DMS 273 (cell line): ENCODE data around the gene JARID2.

Experiments used
- DNase-seq: peaks from one replicate; lab custom pipeline; 2025; ENCODE audit not compliant: unreplicated experiment; lab: John Stamatoyannopoulos, UW

Gene JARID2

DNA sequence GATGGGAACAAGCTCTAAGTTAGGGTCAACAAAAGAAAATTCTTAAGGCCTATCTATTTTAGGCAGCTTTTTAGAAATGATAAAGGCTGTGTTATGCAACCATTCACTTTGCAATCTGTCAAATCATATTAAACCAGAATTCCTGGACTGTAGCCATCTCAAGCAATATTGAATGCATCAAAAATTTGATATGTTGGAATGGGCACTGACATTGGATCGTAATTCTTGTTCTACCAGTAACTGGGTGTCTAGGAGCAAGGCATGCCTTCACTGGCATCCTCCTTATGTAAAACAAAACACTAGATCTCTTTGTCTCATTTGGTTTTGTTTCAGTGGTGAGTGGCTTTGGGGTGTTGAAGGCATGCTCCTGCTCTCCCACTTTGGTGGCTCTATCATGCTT is 145.6 kb downstream of the JARID2 start:
- DNase-seq, result peak; percentile 48

DNA sequence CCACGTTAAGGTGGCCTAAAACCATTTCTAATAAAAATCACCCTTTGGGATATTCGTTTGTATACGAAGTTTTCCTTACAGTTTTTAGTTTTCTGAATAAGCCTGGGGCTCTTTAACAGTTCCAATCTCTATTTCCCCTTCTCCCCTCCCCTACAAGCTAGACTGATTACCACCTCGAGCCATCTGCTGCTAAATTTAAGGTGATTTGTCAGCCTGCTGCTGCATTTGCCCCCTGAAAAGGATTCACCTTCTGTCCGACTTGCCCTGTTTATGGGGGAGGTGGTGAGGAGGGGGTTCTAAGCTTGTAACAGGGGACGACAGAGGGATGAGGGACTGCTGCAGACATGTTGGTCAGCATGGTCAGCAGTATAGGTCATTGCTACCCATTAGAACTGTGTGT is 146.3 kb downstream of the JARID2 start:
- peak; percentile 84 for DNase-seq

DNA sequence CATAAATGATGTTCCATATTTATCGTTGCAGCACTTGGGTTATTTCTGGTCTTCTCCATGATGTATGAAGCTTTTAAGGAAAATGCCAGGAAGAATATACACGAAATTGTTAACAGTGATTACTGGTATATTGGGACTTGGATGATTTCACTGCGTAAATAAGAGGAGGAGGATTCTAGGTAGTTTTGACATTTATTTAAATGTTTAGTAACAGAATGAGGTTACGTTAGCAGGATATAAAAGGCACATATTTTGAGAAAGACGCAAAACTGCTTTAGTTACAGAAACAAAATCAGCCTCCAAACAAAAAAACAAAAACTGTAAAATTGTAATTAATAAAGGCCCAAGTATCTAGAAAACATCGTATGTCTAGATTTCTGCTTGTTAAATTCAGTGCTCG is 147.7 kb downstream of the JARID2 start:
- DNase-seq, result no peak

DNA sequence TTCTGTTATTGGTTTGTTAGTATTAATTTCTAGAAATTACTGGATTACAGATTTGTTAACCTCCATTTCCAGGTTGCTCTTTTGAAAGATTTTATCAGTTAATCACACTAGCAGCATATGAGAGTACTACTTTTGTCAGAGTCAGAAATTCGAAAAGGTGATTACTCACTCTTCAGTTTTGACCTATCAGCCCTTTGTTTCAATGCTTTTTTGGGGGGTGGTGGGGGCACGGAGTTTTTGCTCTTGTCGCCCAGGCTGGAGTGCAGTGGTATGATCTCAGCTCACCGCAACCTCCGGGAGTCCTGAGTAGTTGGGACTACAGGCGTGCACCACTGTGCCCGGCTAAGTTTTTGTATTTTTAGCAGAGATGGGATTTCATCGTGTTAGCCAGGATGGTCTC is 149.2 kb downstream of the JARID2 start:
- DNase-seq, result no peak

DNA sequence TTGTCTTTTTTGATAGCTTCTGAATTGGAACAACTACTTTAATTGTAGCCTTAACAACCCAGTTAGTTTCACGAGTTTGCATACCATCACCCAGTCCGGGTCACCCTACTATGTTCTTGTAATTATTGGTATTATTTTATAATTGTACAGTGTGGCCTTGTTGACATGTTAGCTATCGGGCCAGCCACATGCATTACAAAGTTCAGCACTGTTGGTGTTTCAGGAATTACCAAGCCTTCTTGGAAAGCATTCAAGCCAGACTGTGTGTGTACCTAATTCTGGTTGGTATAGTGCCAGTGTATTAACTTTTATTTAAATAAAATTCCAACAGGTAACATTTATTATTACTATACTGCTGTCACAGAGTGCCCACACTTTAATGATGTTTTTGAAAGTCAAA is 150.9 kb downstream of the JARID2 start:
- no peak for DNase-seq

DNA sequence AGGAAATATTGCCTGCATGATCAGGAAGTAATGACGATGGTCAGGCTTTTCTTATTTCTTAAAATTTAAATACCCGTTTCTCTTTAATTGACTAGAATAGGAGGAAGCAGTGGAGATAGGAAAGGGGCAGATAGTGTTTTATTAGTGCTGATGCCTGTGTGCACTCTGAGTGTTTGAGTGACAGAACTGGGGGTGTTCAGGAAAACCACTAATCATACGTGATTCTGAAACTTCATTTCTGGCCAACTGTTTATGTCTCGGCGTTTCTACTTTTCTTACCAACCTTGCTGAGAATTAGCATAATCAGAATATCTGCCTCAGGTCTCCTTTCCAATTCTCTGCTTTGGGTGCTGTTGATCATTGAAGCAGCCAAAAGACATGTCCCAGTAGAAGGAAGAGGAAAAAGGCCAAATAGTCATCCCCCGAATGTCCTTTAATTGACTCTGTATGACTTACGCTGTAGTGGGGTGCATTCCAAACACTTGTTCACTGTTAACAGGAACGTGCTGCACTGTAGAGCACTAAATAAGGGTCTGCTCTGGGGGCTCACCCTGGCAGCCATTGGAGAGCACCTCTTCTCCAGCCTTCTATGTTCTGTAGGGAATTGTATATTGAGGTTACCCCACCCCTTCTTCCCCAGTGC is 152.9 kb downstream of the JARID2 start:
- DNase-seq, result no peak

DNA sequence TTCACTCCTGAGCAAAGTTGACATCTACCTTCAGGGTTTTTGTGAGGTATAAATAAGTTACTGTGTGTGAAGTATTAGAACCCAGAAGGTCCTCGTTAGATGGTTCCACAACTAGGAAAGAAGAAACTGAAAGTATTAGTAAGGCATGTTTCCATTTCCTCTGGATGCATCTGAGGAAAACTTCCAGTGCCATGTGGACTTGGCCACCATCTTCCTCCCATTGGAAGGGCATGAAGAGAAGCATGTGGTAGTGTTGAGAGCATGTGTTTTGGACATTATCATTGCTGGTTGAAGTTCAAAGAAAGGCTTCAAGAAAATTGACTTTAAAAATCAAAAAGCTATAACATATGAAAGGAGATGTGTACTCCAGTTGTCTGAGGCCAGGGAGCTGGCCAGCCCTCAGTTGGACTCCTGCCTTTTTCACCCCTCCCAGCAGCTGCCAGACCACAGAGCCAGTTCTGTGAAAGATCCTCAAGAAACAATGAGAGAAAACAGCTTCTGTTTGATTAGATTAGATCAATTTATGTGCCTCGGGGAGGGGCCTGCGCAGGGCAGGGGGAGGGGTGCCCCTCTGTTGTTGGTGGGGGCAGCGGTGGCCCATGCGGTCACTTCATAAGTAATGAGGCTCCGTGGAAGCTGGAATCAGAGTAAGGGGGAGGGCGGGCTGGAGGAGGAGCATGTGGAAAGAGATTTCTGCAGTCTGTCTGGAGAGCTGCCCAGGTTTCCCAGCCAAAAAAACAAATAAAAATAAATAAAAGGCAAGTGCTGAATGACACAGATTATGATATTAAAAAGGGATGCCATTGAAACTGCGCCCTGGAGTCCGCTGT is 154.0 kb downstream of the JARID2 start:
- peak; percentile 88 for DNase-seq

DNA sequence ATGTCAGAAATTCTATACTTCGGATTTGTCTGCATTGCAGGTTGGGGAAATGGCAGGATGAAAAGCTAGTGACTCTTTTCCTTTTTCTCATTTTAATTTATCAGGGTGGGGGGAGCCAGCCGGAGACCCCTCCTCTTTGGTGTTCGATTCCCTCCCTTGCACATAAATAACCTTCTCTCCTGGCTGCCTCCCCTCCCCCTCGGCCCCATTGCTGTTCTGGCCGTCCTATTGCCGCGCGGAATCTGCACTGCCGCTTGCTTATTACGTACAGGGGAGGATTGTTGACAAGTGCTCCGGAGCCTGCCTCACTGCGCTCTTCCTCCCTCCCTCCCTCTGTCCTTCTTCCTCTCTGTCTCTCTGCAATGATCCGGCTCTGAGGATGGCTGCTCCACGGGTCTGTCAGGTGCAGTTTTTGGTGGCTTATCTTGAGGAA is 154.7 kb downstream of the JARID2 start:
- DNase-seq, result peak; percentile 81

DNA sequence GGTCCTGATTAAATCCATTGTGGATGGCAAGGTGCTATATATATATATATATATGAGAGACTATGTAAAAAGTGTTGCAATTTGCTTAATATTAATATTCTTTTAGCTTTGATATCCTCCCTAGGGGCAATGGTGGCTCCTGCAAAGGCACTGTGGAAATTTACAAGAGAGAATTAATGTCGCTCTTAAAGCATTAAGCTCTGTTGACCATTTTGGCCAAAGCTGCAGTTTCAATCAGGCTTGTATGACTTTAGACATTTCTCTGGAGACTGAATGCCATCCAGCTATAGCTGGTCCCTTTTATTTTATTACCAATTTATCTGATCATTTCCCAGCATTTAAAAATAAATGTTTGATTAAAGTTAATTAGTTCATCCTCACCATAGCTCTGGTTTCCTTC is 155.3 kb downstream of the JARID2 start:
- DNase-seq, result no peak

DNA sequence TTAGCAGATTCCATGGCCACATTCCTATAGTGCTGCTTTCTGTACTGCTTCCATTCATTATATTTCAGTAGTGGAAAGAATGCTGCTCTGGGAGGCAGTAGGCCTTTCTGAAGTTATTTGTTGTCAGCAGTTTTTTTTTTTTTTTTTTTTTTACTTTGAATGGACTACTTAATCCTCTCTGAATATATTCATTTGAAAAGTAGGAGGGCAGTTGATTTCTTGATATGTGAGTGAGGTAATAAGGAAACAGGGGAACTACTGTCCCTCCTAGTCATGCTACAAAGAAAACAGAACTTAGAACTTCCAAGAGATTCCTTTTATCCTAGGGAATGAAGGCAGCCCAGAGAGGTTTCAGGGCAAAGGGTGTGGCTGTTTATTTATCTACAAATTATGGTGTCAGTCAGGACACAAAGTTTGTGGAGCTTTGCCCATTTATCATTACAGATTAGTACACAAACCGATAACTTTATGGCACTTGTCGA is 155.9 kb downstream of the JARID2 start:
- no peak for DNase-seq

DNA sequence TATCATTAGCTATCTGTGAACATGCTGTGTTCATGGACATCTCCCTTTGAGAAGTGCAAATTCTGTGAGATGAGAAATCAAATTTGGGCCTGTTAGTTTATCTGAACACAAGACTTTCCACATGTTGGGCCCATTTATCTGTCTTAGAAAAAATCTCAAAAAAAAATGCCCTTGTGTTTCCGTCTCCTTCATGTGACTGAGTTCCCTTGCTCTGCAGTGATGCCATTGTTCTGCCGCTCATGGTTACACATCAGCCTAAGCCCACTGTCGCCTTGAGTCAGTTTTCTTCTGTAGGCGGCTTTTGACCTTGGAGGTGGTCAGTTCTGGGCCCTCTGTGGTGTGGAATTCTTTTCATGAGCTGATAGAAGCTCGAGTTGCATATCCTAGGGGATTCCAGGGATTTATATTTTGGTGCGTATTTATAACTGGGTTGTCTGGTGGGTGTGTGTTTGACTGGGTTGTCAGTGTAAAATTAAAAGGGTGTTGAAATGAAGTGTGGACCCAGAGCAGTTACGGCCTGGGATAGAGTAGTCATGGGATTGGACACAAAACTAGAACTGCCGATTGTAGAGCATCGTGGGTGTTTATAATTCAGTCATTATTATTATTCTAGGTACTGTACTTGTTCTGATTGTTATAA is 156.7 kb downstream of the JARID2 start:
- DNase-seq, result no peak

DNA sequence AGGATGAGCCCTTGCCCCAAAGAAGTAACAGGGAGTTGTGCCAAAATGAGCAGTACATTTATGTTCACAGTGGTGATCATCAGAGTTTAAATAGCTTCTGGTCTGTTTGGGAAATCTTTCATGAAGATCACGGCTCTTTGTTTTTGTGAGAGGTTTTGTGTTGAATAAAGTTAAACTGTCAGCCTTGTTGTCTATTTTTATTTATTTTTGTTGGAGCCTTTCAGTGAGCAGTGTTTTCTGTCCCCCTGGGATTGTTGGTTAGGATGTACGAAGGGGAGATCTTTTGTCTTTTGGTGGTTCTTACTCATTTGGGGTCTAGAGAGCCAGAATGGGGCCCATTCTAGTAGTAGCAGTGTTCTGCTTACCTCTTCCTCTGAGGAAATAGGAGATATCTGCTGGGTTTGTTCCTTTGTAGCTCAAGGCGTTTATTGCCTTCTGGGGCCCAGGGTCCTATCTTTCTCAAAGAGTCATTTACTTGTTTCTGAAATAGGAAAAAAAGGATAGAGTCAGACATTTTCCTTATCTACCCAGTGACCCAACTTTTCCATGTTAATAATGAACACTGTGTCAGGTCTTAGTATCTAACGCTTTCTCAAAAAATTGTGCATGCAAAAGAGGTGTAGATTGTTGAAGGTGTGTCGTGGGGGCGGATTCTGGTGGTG is 157.4 kb downstream of the JARID2 start:
- DNase-seq, result no peak

DNA sequence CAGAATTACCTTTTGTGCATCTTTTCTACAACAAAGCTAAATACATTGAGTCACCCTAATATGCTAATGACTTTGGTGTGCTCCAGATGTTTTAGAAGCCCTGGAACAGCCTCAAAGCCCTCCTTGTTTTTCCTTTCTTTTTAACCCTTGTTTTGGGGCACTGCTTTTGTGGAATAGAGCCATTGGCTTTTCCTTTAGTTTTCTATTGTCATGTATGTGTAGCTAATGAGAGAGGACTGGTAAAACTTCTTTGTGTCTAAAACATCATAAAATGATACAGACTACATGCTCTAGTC is 158.8 kb downstream of the JARID2 start:
- no peak for DNase-seq

DNA sequence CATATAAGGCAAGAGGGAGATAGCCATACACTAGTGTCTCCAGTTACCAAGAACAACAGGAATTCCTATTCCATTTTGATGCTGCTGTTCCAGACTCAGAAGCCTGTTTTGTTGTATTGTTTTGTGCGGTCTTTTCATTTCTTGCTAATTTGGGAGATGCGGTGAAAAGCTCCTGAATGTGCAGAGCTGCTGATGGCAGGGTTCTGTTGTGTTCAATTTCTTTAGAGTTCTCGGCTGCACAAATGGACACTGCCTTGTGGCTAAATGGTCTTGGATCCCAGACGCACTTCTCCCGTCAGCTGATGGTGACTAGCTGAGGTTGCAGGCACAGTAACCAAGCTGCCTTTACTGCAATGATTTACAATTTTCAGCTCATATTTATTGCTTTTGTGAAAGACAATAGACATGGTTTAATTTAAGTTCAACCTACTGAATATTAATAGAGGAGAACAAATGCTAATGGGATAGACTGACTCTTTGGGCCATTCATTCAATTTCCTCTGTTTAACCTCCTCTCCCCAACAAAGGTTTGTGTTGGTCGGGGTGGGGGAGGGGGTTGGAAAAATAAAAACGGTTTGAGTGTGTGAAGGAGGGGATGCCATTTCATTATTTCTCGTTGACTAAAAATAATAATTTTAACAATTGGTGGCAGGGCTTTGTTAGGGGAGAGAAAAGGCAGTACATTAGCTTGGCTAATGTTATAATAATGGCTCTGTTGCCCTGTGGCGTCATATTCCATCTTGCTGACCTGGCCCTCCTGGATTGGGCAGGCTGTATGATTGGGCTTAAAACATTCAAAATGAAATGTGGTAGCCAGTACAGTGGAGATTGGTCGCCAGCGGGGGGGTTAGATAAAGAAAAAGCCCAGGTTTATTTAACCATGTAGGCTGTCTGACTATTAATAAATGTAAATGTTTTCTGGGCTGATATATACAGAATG is 159.5 kb downstream of the JARID2 start:
- DNase-seq, result no peak

DNA sequence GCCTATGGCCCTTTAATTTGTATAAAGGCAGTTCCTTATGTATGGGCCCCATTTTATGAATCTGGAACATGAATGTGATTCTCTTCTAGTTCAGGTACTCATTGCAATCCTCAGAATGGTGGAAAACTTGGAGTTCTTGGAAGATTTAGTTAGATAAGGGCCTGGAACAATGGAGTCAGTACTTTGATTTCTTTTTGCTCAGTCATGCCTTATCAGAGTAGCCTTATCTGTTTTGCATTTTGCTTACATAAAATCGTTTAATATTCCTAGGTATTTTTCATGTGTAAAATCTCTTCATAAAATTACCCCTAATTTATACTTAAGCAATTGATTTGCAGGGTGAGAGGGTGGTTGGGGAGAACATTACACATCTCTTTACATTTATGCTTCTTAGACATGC is 160.6 kb downstream of the JARID2 start:
- DNase-seq, result no peak

DNA sequence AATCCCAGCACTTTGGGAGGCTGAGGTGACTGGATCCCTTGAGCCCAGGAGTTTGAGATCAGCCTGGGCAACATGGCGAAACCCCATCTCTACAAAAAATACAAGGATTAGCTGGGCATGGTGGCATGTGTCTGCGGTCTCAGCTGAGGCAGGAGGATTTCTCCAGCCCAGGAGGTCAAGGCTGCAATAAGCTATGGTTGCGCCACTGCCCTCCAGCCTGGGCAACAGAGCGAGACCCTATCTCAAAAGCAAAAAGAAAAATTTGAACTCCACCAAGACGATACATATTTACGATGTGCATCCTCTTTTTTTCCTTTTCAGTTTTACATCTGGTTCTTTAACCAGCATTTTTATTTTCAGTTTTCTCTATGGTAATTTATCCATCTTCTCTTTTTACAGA is 162.1 kb downstream of the JARID2 start:
- no peak for DNase-seq

DNA sequence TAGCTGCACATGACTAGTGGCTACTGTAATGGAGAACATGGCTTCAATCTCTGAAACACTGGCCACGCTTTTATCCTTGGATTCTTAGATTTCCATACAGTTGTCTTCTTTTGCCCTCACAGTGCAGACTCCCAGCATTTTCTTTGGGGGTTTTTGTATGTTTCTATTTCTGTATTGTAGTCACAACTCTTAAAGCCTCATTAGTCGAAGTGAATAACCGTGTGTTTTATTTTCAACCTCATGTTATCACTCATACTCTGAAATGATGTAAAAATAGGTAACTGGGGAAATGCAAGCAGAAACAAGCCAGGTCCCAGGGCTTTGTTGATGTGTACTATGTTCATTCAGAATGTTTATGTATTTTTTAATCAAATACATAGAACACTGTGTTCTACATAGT is 162.9 kb downstream of the JARID2 start:
- DNase-seq, result no peak

DNA sequence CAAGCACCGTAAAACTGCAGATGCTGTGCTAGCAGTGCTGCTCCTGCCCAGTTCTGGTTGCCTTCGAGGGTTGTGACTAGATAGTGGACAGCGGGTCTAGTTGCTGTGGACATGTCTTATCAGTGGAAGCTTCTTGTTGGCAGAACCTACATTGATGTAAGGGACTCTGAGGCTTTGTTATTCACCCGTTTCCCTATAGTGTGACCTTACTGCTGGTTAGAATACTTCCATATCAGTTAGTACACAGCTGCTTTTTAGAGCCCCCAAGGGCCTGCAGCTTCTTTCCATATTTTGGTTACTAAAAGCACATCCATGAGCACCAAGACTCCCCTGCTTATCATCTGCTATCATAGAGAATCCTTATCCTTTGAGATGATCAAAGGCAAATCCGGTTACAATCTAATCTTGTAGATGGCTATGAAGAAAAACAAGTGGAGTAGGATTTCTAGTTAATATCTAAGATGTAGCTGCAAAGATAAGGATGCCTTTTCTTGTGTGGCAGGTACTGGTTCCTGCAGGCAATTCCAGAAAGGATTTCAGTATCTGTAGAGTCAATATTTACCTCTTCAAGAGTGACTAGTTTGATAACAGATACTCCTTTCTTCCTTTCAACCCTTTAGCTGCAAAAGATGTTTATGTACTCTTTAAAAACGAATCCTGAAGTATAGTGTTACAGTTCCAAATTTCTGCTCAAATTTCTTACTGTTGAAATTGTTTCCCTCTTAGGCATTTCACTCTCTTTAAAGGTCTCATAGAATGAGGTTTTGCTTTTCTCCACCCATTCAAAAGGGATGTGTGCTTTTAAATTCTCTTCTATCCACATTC is 163.6 kb downstream of the JARID2 start:
- no peak for DNase-seq

DNA sequence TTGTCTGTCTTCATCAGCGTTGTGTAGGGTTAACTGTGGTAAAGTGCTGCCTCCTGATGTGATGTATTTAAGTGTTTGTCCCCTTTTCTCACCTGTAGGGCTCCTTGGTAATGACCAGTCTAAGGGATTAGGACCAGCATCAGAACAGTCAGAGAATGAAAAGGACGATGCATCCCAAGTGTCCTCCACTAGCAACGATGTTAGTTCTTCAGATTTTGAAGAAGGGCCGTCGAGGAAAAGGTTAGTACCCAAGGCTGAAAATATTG is 164.2 kb downstream of the JARID2 start:
- no peak for DNase-seq

DNA sequence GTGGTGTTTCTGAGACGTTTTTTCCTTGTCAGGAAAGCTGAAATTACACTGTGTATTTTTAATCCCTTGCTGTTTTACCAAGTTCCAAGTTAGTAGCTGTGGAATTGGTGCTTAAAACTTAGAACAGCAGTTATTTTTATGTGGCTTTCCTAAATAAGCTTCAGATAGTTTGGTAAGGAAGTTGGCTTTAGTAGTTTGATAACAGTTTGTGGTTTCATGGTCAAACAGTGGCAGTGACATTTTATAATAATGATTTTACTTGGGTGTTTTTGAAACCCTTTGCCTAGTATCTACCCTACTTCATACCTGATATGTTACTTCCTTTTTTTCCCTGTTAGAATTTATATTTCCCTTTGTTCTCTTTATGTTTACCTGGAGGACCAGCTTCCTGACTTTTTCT is 164.9 kb downstream of the JARID2 start:
- DNase-seq, result no peak
